Gastrocnemius medialis (tissue), 4 donors: Measurements from ENCODE around the gene CDC42BPG.

ENCODE experiments used
- POLR2A ChIP-seq, 2 donors: fragments of 450-650 bp; IDR thresholded peaks; one replicate each; pipeline ENCODE4 v1.6.1; 2017; ENCODE audit warnings: antibody characterized with exemption in 2 of 2, mild to moderate bottlenecking in 2 of 2, moderate library complexity in 2 of 2
- TF ChIP-seq, protein P1 (sequence below), 5 experiments: fragments of 450-650 bp in 3 of 5; fragments of 200-600 bp in 2 of 5; sonication (generic) in 2 of 5; IDR thresholded peaks in 4 of 5; conservative IDR thresholded peaks in 1 of 5; 1 replicate in 4 of 5; 2 replicates in 1 of 5; pipeline ENCODE4 v1.5.1; 2016 to 2019; ENCODE audit warnings: antibody characterized with exemption in 5 of 5, mild to moderate bottlenecking in 3 of 5, moderate library complexity in 3 of 5

DNA sequence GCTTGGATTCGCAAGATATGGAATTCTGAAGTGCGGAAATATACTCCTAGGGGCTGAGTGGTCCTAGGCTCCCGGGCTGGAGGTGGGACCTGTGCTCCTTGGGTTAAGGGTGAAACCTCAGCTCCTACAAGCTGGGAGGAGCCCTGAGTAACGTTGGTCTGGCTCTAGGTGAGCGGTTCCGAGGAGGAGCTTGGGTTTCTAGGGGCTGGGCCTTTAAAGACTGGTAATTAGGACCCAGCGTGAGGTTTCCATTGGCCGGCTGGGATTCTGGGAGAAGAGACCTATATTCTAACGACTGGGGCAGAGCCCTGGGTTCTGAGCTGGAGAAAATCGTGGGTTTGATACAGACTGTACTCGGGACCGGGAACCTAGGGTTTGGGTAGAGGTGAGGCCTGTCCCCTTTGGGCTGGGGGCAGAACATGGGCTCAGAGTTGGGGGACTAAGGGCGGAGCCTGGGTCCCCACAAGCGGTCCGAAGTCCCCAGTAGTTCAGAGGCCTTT lies 40.6 kb downstream of the CDC42BPG start:
- TF ChIP-seq, protein P1, sequence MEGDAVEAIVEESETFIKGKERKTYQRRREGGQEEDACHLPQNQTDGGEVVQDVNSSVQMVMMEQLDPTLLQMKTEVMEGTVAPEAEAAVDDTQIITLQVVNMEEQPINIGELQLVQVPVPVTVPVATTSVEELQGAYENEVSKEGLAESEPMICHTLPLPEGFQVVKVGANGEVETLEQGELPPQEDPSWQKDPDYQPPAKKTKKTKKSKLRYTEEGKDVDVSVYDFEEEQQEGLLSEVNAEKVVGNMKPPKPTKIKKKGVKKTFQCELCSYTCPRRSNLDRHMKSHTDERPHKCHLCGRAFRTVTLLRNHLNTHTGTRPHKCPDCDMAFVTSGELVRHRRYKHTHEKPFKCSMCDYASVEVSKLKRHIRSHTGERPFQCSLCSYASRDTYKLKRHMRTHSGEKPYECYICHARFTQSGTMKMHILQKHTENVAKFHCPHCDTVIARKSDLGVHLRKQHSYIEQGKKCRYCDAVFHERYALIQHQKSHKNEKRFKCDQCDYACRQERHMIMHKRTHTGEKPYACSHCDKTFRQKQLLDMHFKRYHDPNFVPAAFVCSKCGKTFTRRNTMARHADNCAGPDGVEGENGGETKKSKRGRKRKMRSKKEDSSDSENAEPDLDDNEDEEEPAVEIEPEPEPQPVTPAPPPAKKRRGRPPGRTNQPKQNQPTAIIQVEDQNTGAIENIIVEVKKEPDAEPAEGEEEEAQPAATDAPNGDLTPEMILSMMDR (IDR thresholded peaks at IDR 0.05 in 4 of 5, conservative IDR thresholded peaks at IDR 0.05 in 1 of 5) = no peak
- TF ChIP-seq POLR2A (IDR thresholded peaks at IDR 0.05) = no peak
